LHCN-M2 (cell line): ENCODE results near the gene KIF20B. TPM values are rescaled to one million over a fixed set of nuclear protein-coding genes. Genes with fewer than 3 reads are reported as not detected.
"Not testable (repeated sequence)": the region's sequence is repeated elsewhere in the genome, so short reads cannot be mapped to it uniquely, and the experiment has no call there.

ENCODE experiments used
- DNase-seq: peaks from one replicate; pipeline ENCODE4 v3.0.0-alpha.2; 2012; ENCODE audit warnings: low read depth
- total RNA-seq: library from RNA; depleted of rRNA; stranded (reverse); fragments of >200 nt; gene quantifications from 2 replicates; pipeline ENCODE4 v1.2.3, GENCODE V29; 2014

KIF20B gene
- total RNA-seq, 1 experiment from 2014 or later = 48.6 TPM

- no peak for DNase-seq
Observed at GRCh38 chr10:89692416-89692815, 9.0 kb upstream of the KIF20B start.

GRCh38 chr10:89693176-89693575, 8.2 kb upstream of the KIF20B start:
- no peak for DNase-seq

- no peak for DNase-seq
Observed at GRCh38 chr10:89695307-89695706, 6.1 kb upstream of the KIF20B start.

DNA sequence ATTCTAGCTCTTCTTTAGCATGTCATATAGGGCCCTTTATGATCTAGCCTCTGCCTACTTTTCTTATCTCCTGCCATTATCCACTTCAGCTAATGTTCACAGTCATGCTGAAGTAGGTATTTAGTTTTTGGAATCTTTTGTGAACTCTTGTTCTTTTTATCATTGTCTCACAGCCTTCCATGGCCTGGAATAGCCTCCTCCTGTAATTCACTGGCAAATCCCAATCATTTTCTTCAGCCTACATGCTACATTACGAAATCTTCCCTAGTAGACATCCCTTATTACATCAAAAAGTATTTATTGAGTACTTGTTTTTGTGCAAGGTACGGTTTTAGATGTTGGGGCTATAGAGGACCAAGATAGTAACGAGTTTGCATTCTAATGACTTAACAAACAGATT, 3.4 kb upstream of the KIF20B start:
- no peak for DNase-seq

- DNase-seq = no peak
Observed at GRCh38 chr10:89699581-89700064, 1.8 kb upstream of the KIF20B start.

GRCh38 chr10:89700923-89701241, 508 bp upstream of the KIF20B start:
- no peak for DNase-seq

- DNase-seq = peak; percentile 32
Observed at GRCh38 chr10:89702121-89702480, 711 bp downstream of the KIF20B start.

DNA sequence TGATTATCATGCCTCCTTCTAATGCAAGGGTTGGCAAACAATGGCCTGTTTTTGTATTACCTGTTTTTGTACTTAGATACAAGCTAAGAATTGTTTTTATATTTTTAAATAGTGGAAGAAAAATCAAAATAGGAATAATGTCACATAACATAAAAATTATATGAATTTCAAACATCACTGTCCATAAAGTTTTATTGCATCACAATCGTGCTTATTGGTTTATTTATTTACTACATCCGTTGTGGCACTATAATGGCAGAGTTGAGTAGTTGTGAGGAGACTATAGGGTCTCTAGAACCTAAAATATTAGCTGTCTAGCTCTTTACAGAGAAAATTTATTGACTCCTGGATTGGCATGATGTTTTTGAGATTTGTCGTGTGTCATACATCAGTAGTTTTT, 4.1 kb downstream of the KIF20B start:
- no peak for DNase-seq

GRCh38 chr10:89706011-89706410, 4.6 kb downstream of the KIF20B start:
- DNase-seq = peak; percentile 24

DNA sequence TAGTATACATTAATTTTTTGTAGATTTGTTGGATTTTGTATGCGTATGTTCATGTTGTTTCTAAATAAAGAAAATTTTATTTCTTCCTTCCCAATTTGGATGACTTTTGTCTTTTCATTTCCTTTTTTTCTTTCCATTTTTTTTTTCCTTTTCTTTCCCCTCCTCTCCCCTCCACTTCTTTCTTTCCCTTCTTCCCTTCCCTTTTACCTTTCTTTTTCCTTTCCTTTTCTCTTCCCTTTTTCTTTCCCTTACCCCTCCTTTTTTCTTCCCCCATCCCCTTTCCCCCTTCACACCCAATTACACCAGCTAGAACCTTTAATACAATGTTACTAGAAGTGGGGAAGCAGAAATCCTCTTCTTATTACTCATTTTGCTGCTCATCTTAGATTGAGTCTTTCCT, 6.0 kb downstream of the KIF20B start:
- DNase-seq = no peak

GRCh38 chr10:89710753-89711152, 9.4 kb downstream of the KIF20B start:
- DNase-seq = no peak

GRCh38 chr10:89734616-89735015, 33.2 kb downstream of the KIF20B start:
- no peak for DNase-seq

GRCh38 chr10:89738551-89739209, 37.3 kb downstream of the KIF20B start:
- no peak for DNase-seq

DNA sequence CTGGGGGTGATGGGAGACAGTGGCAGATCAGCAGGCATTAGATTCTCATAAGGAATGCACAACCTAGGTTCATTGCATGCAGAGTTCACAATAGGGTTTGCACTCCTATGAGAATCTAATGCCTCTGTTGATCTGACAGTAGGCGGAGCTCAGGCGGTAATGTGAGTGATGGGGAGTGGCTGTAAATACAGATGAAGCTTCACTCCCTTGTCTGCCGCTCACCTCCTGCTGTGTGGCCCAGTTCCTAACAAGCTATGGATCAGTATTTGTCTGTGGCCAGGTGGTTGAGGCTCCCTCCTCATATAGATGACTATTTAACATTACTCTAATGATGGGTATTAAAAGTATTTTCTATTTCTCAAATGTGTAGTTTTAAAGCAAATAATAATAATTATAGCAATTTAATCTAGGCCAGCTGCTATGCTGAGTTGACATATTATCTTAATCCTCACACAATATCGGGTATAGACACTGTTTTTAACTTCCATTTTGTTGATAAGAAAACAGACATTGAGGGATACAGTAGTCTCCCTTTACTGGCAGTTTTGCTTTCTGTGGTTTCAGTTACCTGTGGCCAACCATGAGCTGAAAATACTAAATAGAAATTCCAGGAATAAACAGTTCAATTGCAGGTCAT, 39.9 kb downstream of the KIF20B start:
- no peak for DNase-seq

DNA sequence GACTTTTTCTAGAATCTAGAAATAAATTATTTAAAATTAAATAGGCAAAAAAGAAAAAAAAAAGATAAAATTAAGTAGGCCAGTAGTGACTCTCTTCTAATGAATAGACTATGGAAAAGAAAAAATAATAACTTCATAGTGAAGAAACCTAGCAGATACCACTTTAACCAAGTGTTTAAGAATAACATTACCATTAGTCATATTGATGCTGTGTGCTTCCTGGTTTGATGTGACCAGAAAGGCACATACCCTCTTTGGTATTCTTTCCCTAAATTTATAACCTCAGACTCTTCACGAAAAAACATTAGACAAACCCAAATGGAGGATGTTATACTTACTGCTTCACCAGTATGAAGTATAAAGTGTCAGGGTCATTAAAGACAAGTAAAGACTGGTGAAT, 42.6 kb downstream of the KIF20B start:
- peak; percentile 56 for DNase-seq

GRCh38 chr10:89745903-89746302, 44.5 kb downstream of the KIF20B start:
- no peak for DNase-seq

DNA sequence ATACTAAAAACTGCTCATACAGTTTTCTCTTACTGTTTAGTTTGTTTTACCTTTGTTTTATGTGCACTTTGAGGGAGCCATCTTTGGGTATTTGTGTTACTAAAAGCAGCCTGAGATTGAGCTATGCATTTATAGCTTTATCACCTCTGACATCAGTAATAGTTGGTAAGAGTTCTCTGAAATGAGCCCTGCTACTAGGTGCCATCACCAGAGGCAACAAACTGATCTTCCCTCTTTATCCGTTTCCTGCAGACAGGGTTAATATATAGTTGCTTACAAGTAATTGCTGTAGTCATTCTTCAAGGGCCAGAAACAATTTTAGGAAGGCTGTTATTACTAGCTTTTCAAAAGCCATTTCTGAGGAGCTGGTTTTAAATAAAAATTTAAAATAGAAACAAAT, 49.1 kb downstream of the KIF20B start:
- no peak for DNase-seq

DNA sequence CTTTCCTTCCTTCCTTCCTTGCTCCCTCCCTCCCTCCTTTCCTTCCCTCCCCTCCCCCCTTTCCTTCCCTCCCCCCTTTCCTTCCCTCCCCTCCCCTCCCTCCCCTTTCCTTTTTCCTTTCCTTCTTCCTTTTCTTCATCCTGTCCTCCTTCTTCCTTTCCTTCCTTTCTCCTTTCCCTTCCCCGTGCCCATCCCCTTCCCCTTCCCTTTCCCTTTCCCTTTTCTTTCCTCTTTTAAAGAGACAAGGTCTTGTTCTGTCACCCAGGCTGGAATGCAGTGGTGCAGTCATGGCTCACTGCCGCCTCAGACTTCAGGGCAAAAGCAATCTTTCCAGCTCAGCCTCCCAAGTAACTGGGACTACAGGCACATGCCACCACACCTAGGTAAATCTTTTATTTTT, 54.0 kb downstream of the KIF20B start:
- DNase-seq = no peak

DNA sequence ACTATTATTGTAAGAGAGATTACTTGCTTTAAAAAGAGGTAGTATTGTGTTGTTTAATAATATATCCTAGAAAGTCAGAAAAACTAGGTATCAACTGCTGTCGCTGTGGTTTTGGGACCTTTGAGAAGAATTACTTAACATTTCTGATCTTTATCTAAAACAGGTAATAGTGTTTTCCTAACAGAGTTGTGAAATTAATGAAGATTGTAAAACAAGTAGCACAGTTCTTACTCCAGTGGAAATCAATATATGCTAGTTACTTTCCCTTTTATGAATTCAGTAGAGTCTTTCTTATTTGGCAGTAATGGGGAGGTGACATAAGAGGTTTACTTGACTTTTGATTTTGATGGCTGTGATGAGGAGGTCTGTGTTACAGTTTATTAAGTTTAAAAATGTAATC, 58.1 kb downstream of the KIF20B start:
- DNase-seq = no peak

GRCh38 chr10:89763671-89764070, 62.3 kb downstream of the KIF20B start:
- DNase-seq = not testable (repeated sequence)

DNA sequence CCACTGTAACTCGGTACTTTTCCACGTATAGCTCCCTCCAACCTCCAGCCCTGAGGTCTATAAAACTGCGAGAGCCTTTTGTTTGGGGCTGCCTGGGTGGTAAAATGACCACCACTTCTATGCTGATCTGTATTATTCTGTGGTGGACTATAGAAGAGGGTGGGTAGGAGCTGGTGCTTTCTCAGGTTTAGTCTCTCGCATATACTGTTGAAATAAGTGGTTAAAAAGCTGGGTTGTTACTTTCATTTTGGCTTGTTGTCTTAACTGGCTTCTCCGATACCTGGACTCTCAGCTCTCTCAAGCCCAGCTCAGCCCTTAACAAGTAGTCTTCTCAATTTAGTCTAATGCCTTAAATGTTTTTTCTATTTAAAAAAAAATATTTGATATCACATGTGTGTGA, 70.3 kb downstream of the KIF20B start:
- no peak for DNase-seq

GRCh38 chr10:89773081-89773480, 71.7 kb downstream of the KIF20B start:
- DNase-seq = peak; percentile 54

- DNase-seq = no peak
Observed at GRCh38 chr10:89776665-89777064, 75.3 kb downstream of the KIF20B start.

DNA sequence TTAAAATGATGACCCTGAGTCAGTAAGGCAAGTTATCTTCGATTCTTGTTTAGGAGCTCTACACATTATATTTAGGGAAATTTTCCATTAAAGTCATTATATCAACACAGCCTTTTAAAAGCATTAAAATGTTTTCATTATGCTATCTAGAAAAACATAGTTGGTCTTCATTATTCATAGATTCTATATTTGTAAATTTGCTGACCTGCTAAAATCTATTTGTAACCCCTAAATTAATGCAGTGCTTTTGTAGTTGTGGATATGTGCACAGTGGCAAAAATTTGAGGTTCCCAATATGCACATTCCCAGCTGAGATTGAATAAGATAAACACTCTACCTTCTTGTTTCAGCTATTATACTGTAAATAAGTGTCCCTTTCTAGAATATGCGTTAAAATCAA, 81.1 kb downstream of the KIF20B start:
- no peak for DNase-seq
